HG02884 (cell line): ENCODE measurements around the gene SIGMAR1.

Experiments
- ATAC-seq: cut with Tn5 transposase; IDR thresholded peaks from one replicate; pipeline ENCODE4 v1.9.1; 2021; ENCODE audit warnings: mild to moderate bottlenecking, moderate library complexity; ENCODE audit not compliant: unreplicated experiment

The SIGMAR1 gene

GRCh38 chr9:34637356-34638137, at the start of gene SIGMAR1:
Gene SIGMAR1 (minus strand): TSS chr9:34637787. CDS start chr9:34637697, 90 bp downstream.
- peak; percentile 91 for ATAC-seq

DNA sequence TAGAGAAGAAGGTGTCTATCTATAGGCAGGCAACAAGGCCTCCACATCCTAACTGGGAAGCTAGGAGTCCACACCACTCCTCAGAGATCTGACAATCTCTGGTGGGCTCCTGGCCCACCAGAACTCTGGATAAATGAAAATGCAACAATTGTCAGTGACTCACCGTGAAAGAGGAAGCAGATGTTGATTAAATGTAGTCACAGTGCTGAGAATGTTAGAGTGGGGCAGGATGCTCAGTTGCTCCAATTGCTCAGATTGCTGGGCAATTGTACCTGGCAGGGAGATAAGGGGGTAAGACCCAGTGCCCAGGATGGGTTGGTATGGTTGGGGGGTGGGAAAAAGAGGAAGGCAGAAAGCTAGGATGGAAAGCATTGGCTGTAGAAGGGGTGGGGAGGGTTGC, 49.1 kb upstream of the SIGMAR1 start:
- no peak for ATAC-seq

GRCh38 chr9:34686231-34686630, 48.6 kb upstream of the SIGMAR1 start:
- no peak for ATAC-seq

GRCh38 chr9:34685591-34685990, 48.0 kb upstream of the SIGMAR1 start:
- no peak for ATAC-seq

DNA sequence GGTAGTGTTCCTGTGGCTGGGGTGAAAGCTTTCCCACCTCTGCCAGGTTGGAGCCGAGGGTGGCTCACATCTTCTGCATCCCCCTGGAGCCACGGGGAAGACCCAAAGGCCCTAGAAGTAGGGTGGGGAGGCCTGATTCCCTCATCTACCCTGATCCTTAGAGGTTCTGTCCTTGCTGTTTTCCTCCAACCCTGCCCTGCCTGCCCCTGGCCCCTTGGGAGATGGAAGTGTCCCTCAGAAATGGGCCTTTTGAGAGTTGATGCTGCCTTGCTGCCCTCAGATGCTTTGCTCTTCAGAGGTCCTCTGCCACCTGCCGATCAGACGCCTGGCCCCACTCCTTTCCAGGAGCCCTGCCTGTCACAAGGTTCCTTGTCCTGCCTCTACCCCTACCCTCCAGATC, 47.2 kb upstream of the SIGMAR1 start:
- ATAC-seq = no peak

- ATAC-seq = no peak
Measured at GRCh38 chr9:34684145-34684544, 46.6 kb upstream of the SIGMAR1 start.

GRCh38 chr9:34675869-34676268, 38.3 kb upstream of the SIGMAR1 start:
- ATAC-seq = no peak

DNA sequence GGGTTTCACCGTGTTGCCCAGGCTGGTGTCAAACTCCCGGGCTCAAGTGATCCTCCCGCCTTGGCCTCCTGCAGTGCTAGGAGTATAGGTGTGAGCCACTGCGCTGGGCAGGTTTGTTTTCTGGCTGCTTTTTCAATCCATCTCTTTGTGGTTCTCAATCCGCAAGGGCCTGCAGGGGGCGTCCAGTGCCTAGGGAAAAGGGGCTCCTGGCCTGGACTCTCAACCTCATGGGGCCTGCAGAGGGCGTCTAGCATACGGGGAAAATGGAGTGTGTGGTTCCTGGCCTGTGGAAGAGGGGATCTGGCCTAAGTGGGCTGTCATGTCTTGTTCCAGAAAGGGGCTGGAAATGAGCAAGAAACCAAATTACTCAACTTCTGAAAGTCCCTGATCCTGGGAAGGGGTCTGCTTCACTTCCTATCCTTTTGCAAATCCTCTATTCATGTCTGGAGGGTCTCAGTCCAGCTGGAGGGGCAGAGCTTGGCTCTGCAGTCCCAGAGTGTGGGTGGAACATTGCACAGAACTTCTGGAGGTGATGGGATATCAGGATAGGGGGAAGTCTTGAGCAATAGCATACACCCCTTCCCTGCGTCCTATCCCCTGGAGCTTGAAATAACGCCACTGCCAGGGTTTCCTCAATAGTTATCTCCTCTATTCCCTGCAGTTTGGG, 37.6 kb upstream of the SIGMAR1 start:
- ATAC-seq = no peak

GRCh38 chr9:34674440-34674839, 36.9 kb upstream of the SIGMAR1 start:
- no peak for ATAC-seq

GRCh38 chr9:34671307-34671706, 33.7 kb upstream of the SIGMAR1 start:
- no peak for ATAC-seq

GRCh38 chr9:34669809-34670562, 32.4 kb upstream of the SIGMAR1 start:
- no peak for ATAC-seq

GRCh38 chr9:34665381-34666250, 28.0 kb upstream of the SIGMAR1 start:
- ATAC-seq = peak; percentile 56

GRCh38 chr9:34665067-34665380, 27.4 kb upstream of the SIGMAR1 start:
- peak; percentile 2 for ATAC-seq

DNA sequence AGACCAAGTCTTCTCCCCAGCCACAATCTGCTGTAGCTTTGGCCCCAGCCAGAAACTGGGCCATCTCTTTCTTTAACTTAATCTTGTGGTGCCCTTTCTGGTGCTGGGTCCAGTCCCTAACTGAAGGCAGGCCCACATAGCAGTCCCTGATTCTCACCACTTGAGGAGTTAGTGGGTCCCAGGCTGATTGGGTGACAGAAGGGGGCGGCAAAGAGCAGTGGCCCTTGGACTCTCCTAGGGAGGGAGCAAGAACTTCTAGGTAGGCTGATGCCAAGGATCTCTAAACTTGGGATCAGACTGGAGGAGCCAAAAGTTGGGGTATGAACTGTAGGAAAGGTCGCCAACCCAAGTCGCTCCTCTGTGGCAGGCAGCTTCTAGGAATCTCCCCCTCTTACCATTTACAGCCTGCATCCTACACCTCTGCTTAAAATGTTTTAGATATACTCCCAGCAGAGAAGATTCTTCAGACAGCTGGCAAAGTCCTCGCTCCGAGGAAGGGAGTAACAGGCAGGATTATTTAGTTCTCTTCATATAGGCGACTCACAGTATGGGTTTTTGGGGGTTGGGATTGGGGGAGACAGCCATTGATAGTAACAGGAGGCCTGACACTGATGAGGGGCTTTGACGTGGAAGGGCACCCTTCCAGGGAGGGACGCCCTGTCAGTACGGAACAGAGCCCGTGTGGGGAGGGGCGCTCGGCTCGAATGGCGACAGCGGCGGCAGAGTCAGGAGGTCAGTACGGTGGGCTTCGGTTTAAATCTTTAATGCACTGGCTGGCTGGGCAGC, 26.9 kb upstream of the SIGMAR1 start:
- ATAC-seq = no peak

DNA sequence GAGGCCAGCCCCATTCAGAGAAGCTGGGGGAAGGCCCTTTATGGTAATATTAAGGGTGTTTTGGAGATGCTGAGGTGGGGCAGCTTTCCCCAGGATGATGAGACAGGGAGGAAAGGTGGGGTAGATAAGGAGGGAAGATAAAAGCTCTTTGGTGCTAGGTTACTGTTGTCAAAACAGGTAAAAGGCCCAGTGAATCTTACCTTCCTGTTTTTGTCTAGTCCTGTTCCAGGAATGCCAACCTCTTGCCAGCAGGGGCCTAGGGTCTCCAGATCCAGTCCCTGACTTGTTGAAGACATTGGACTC, 25.7 kb upstream of the SIGMAR1 start:
- no peak for ATAC-seq

GRCh38 chr9:34662526-34663302, 25.1 kb upstream of the SIGMAR1 start, which contains the start of gene CCL27:
Gene CCL27 (minus strand): TSS chr9:34662657. CDS start chr9:34662633, 24 bp downstream.
- ATAC-seq = no peak

DNA sequence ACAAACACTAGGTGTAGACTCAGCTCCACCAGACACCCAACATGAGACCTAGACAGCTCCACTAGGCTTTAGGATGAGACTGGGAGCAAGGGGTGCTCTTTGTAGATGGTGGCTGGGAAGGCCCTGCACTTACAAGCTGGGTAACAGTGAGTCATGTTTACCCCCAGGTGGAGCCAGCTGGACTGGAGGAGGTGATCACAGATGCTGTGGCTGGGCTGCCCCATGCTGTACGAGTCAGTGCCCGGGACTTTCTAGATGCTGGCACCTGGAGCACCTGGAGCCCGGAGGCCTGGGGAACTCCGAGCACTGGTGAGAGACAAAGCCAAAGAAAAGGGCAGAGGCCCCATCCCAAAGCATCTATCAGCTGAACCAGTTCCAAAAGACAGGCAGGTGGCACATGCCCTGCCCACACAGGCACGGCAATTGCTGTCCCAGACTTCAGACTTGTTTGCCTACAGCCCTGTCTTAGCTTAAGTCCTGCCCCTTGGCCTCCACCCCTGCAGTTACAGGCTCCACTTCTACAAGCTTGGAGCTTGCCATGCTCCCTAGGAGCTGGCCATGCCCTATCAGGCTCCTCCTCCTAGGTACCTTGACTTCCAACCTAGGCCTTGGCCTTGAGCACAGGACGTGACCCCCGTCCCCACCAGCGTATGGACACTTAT, 22.1 kb upstream of the SIGMAR1 start:
- no peak for ATAC-seq

DNA sequence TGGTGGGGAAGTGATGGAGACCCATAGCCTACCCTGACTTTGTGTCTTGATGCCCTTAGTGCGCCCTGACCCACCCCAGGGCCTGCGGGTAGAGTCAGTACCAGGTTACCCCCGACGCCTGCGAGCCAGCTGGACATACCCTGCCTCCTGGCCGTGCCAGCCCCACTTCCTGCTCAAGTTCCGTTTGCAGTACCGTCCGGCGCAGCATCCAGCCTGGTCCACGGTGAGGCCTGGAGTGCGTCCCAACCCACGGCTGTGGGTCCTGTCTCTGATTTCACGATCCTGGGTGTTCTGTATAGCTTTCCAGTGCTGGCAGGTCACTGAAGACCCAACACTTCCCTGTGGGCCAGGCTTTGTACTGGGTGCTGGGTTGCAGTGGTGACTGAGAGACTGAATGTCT, 20.9 kb upstream of the SIGMAR1 start:
- no peak for ATAC-seq

DNA sequence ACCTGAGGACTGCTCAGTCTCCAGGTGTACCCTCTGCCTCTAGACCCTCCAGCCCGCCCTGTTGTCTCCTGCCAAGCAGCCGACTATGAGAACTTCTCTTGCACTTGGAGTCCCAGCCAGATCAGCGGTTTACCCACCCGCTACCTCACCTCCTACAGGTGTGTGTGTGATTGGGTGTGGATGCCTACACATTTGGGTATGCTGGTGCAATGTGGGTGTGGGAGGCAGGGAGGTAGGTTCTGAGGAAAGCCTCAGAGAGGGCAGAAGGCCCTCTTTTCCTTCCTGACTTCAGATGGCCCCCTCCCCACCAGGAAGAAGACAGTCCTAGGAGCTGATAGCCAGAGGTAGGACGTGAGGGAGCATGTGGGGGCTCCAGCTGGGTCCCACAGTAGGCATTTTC, 19.4 kb upstream of the SIGMAR1 start:
- no peak for ATAC-seq
